HepG2 (cell line): ENCODE results near the gene ATP11A. TPM values are rescaled to one million over a fixed set of nuclear protein-coding genes. Genes with fewer than 3 reads are reported as not detected.

Experiments
- ATF7-NPFF ChIP-seq: sonication (generic); formaldehyde crosslinking; IDR thresholded peaks from 2 replicates; pipeline ENCODE4 v1.8.1; 2023; ENCODE audit warnings: mild to moderate bottlenecking, low read depth, missing genetic modification reagents, moderate library complexity
- KLF15 ChIP-seq: sonication (generic); formaldehyde crosslinking; IDR thresholded peaks from 2 replicates; pipeline ENCODE4 v1.8.1; 2023; ENCODE audit warnings: borderline replicate concordance, mild to moderate bottlenecking, inconsistent platforms, missing genetic modification reagents, mixed read lengths
- TRIM24 ChIP-seq: sonication (generic); formaldehyde crosslinking; IDR thresholded peaks from 2 replicates; pipeline ENCODE4 v1.8.0; 2022; ENCODE audit warnings: mild to moderate bottlenecking, missing genetic modification reagents
- ZNF431 ChIP-seq: sonication (generic); formaldehyde crosslinking; IDR thresholded peaks from 2 replicates; pipeline ENCODE4 v1.9.0; 2022; ENCODE audit warnings: missing genetic modification reagents, low read depth, mild to moderate bottlenecking, borderline replicate concordance
- ZNF678 ChIP-seq: sonication (generic); formaldehyde crosslinking; IDR thresholded peaks from 2 replicates; pipeline ENCODE4 v1.4.0; 2020; ENCODE audit warnings: mild to moderate bottlenecking, missing genetic modification reagents
- ZNF776 ChIP-seq: sonication (generic); formaldehyde crosslinking; IDR thresholded peaks from 2 replicates; pipeline ENCODE4 v1.4.0; 2020; ENCODE audit warnings: mild to moderate bottlenecking, missing genetic modification reagents
- polyA plus RNA-seq, 8 experiments: library from polyadenylated mRNA; depleted of rRNA in 3 of 8; stranded (reverse) in 7 of 8; unstranded in 1 of 8; fragments of >200 nt; fragmentation: Illumina TruSeq in 4 of 8; extraction: Trizol in 4 of 8; gene quantifications; 2 replicates each; pipeline versions ENCODE4 v1.2.1 to v1.2.3, GENCODE V29; 2011 to 2016; ENCODE audit warnings: low read depth in 4 of 8, missing spikeins in 1 of 8, mixed read lengths in 1 of 8; ENCODE audit not compliant: insufficient read depth in 1 of 8
- total RNA-seq, 5 experiments: library from RNA; depleted of rRNA; stranded (reverse); fragments of >200 nt; fragmentation: Illumina TruSeq; extraction: Trizol; gene quantifications; 2 replicates each; pipeline ENCODE4 v1.2.3, GENCODE V29; 2016; ENCODE audit warnings: low read depth in 1 of 5
- TF ChIP-seq, protein P1 (sequence below): sonication (generic); formaldehyde crosslinking; IDR thresholded peaks from 2 replicates; pipeline ENCODE4 v1.5.1; 2020; ENCODE audit warnings: mild to moderate bottlenecking, missing genetic modification reagents
- TF ChIP-seq, protein P2 (sequence below): sonication (generic); formaldehyde crosslinking; IDR thresholded peaks from 2 replicates; pipeline ENCODE4 v1.8.0; 2022; ENCODE audit warnings: missing genetic modification reagents, low read depth, mild to moderate bottlenecking, borderline replicate concordance
- TF ChIP-seq, protein P3 (sequence below): sonication (generic); formaldehyde crosslinking; IDR thresholded peaks from 2 replicates; pipeline ENCODE4 v1.5.0; 2020; ENCODE audit warnings: mild to moderate bottlenecking, low read depth, missing genetic modification reagents, borderline replicate concordance
- TF ChIP-seq, protein P4 (sequence below): sonication (generic); formaldehyde crosslinking; IDR thresholded peaks from 2 replicates; pipeline ENCODE4 v1.8.1; 2023; ENCODE audit warnings: mild to moderate bottlenecking, missing genetic modification reagents, borderline replicate concordance
- TF ChIP-seq, protein P5 (sequence below): sonication (generic); formaldehyde crosslinking; IDR thresholded peaks from 2 replicates; pipeline ENCODE4 v1.9.0; 2021; ENCODE audit warnings: missing genetic modification reagents, borderline replicate concordance
- TF ChIP-seq, protein P6 (sequence below): sonication (generic); formaldehyde crosslinking; IDR thresholded peaks from 2 replicates; pipeline ENCODE4 v1.4.0; 2020; ENCODE audit warnings: mild to moderate bottlenecking, missing genetic modification reagents

Gene ATP11A
- total and polyA plus RNA-seq, 2 of the 13 experiments (the other 11 are each of a cell fraction or from before 2014, with no cell fraction given), result 18.4 to 20.1 TPM

DNA sequence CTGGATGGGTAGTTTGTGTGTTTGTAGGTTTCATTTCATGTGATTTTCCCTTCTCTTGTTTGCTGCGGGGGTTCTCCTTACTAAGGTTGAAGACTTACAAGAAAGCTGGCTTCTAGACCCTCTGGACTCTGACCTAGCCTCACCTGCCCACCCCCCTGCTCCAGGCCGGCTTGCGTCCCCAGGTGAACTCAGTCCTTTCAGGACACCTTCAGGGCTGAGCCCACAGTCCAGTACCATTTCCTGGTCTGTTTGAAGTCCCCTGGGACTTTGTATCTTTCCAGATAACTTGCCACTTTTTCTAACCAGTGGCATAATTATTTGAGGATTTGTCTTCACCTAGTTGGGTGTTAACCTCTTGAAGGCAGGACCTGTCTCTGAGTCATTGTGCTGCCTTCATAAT, 227.9 kb downstream of the ATP11A start (continued):
- TF ChIP-seq, protein P1, sequence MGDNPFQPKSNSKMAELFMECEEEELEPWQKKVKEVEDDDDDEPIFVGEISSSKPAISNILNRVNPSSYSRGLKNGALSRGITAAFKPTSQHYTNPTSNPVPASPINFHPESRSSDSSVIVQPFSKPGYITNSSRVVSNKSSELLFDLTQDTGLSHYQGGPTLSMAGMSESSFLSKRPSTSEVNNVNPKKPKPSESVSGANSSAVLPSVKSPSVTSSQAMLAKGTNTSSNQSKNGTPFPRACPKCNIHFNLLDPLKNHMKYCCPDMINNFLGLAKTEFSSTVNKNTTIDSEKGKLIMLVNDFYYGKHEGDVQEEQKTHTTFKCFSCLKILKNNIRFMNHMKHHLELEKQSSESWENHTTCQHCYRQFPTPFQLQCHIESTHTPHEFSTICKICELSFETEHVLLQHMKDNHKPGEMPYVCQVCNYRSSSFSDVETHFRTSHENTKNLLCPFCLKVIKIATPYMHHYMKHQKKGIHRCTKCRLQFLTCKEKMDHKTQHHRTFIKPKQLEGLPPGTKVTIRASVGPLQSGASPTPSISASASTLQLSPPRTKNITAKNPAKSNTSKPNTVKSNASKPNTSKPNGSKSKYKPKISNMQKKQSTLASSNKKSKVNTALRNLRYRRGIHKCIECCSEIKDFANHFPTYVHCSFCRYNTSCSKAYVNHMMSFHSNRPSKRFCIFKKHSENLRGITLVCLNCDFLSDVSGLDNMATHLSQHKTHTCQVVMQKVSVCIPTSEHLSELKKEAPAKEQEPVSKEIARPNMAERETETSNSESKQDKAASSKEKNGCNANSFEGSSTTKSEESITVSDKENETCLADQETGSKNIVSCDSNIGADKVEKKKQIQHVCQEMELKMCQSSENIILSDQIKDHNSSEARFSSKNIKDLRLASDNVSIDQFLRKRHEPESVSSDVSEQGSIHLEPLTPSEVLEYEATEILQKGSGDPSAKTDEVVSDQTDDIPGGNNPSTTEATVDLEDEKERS (CRISPR knock-in tag), result 0 out of 2 replicates have a peak, but pooled peaks have one; percentile 36
- TF ChIP-seq, protein P2, sequence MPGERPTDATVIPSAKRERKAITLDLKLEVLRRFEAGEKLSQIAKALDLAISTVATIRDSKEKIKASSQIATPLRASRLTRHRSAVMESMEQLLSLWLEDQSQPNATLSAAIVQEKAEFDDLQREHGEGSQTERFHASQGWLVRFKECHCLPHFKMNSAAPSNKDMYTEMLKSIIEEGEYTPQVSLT (CRISPR knock-in tag), result no peak
- no peak for TF ChIP-seq ZNF776 (CRISPR knock-in tag)
- TF ChIP-seq, protein P3, sequence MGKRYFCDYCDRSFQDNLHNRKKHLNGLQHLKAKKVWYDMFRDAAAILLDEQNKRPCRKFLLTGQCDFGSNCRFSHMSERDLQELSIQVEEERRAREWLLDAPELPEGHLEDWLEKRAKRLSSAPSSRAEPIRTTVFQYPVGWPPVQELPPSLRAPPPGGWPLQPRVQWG, result no peak
- TF ChIP-seq, protein P4, sequence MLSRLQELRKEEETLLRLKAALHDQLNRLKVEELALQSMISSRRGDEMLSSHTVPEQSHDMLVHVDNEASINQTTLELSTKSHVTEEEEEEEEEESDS (CRISPR knock-in tag), result no peak
- TF ChIP-seq, protein P5, sequence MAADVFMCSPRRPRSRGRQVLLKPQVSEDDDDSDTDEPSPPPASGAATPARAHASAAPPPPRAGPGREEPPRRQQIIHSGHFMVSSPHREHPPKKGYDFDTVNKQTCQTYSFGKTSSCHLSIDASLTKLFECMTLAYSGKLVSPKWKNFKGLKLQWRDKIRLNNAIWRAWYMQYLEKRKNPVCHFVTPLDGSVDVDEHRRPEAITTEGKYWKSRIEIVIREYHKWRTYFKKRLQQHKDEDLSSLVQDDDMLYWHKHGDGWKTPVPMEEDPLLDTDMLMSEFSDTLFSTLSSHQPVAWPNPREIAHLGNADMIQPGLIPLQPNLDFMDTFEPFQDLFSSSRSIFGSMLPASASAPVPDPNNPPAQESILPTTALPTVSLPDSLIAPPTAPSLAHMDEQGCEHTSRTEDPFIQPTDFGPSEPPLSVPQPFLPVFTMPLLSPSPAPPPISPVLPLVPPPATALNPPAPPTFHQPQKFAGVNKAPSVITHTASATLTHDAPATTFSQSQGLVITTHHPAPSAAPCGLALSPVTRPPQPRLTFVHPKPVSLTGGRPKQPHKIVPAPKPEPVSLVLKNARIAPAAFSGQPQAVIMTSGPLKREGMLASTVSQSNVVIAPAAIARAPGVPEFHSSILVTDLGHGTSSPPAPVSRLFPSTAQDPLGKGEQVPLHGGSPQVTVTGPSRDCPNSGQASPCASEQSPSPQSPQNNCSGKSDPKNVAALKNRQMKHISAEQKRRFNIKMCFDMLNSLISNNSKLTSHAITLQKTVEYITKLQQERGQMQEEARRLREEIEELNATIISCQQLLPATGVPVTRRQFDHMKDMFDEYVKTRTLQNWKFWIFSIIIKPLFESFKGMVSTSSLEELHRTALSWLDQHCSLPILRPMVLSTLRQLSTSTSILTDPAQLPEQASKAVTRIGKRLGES, result no peak
- no peak for TF ChIP-seq ZNF678 (CRISPR knock-in tag)
- no peak for TF ChIP-seq KLF15
- no peak for TF ChIP-seq ZNF431 (CRISPR knock-in tag)
- no peak for TF ChIP-seq TRIM24
- TF ChIP-seq ATF7-NPFF (CRISPR knock-in tag), result no peak
- TF ChIP-seq, protein P6, sequence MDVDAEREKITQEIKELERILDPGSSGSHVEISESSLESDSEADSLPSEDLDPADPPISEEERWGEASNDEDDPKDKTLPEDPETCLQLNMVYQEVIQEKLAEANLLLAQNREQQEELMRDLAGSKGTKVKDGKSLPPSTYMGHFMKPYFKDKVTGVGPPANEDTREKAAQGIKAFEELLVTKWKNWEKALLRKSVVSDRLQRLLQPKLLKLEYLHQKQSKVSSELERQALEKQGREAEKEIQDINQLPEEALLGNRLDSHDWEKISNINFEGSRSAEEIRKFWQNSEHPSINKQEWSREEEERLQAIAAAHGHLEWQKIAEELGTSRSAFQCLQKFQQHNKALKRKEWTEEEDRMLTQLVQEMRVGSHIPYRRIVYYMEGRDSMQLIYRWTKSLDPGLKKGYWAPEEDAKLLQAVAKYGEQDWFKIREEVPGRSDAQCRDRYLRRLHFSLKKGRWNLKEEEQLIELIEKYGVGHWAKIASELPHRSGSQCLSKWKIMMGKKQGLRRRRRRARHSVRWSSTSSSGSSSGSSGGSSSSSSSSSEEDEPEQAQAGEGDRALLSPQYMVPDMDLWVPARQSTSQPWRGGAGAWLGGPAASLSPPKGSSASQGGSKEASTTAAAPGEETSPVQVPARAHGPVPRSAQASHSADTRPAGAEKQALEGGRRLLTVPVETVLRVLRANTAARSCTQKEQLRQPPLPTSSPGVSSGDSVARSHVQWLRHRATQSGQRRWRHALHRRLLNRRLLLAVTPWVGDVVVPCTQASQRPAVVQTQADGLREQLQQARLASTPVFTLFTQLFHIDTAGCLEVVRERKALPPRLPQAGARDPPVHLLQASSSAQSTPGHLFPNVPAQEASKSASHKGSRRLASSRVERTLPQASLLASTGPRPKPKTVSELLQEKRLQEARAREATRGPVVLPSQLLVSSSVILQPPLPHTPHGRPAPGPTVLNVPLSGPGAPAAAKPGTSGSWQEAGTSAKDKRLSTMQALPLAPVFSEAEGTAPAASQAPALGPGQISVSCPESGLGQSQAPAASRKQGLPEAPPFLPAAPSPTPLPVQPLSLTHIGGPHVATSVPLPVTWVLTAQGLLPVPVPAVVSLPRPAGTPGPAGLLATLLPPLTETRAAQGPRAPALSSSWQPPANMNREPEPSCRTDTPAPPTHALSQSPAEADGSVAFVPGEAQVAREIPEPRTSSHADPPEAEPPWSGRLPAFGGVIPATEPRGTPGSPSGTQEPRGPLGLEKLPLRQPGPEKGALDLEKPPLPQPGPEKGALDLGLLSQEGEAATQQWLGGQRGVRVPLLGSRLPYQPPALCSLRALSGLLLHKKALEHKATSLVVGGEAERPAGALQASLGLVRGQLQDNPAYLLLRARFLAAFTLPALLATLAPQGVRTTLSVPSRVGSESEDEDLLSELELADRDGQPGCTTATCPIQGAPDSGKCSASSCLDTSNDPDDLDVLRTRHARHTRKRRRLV (CRISPR knock-in tag), result no peak
